Fibroblast of lung (primary cell): ENCODE data around the gene RAB3A.

Experiments used
- EZH2 ChIP-seq: IDR thresholded peaks from 2 replicates; pipeline ENCODE4 v1.5.1; 2012; ENCODE audit warnings: low read length, control low read depth, mild to moderate bottlenecking; ENCODE audit errors: missing control alignments
- TF ChIP-seq, protein P1 (sequence below), 2 donors: IDR thresholded peaks in 1 of 2; conservative IDR thresholded peaks in 1 of 2; 1 replicate in 1 of 2; 2 replicates in 1 of 2; pipeline ENCODE4 v1.5.1; 2011 to 2012; ENCODE audit warnings: low read length in 2 of 2, control low read depth in 1 of 2, inconsistent platforms in 1 of 2, low read depth in 1 of 2, mild to moderate bottlenecking in 1 of 2

- TF ChIP-seq, protein P1, sequence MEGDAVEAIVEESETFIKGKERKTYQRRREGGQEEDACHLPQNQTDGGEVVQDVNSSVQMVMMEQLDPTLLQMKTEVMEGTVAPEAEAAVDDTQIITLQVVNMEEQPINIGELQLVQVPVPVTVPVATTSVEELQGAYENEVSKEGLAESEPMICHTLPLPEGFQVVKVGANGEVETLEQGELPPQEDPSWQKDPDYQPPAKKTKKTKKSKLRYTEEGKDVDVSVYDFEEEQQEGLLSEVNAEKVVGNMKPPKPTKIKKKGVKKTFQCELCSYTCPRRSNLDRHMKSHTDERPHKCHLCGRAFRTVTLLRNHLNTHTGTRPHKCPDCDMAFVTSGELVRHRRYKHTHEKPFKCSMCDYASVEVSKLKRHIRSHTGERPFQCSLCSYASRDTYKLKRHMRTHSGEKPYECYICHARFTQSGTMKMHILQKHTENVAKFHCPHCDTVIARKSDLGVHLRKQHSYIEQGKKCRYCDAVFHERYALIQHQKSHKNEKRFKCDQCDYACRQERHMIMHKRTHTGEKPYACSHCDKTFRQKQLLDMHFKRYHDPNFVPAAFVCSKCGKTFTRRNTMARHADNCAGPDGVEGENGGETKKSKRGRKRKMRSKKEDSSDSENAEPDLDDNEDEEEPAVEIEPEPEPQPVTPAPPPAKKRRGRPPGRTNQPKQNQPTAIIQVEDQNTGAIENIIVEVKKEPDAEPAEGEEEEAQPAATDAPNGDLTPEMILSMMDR (conservative IDR thresholded peaks at IDR 0.05 in 1 of 2, IDR thresholded peaks at IDR 0.05 in 1 of 2; ENCODE audit: low read depth in 1 of 2, low read length in 2 of 2) = no peak
- no peak for TF ChIP-seq EZH2
Observed at GRCh38 chr19:18159810-18160209, 44.0 kb downstream of the RAB3A start.
